HG03521 (cell line): Measurements from ENCODE around the gene MRGPRX3.
"Not testable (repeated sequence)": the region's sequence is repeated elsewhere in the genome, so short reads cannot be mapped to it uniquely, and the experiment has no call there.

Experiments used
- ATAC-seq: cut with Tn5 transposase; IDR thresholded peaks from one replicate; pipeline ENCODE4 v1.9.1; 2021; ENCODE audit warnings: mild to moderate bottlenecking, moderate library complexity; ENCODE audit not compliant: unreplicated experiment

MRGPRX3 gene

GRCh38 chr11:18132341-18132740 lies at the start of gene MRGPRX3:
Gene MRGPRX3, plus strand, starts transcription at chr11:18132571. Its CDS starts 4,632 bp downstream, at chr11:18137203.
- ATAC-seq: no peak

GRCh38 chr11:18088366-18088765 lies 44.0 kb upstream of the MRGPRX3 start:
- no peak for ATAC-seq

- no peak for ATAC-seq
Measured at GRCh38 chr11:18088966-18089365, 43.4 kb upstream of the MRGPRX3 start.

- no peak for ATAC-seq
Measured at GRCh38 chr11:18091731-18092130, 40.6 kb upstream of the MRGPRX3 start.

DNA sequence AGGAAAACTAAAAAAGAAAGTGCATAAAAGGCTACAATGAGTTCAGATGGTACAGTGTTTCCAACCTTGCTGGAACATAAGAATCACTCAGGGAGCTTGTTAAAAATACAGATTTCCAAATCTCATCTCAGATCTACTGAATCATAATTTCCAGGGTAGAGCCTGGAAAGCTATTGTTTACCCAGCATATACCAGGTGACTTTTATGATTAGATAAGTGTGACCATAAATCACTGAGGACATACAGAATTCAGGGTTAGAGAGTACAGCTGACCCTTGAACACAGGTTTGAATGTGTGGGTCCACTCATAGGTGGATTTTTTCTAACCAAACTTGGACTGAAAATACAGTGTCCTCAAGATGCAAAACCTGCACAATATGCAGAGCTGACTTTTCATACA lies 38.4 kb upstream of the MRGPRX3 start:
- no peak for ATAC-seq

GRCh38 chr11:18100926-18101656 lies 31.3 kb upstream of the MRGPRX3 start:
- ATAC-seq: no peak

DNA sequence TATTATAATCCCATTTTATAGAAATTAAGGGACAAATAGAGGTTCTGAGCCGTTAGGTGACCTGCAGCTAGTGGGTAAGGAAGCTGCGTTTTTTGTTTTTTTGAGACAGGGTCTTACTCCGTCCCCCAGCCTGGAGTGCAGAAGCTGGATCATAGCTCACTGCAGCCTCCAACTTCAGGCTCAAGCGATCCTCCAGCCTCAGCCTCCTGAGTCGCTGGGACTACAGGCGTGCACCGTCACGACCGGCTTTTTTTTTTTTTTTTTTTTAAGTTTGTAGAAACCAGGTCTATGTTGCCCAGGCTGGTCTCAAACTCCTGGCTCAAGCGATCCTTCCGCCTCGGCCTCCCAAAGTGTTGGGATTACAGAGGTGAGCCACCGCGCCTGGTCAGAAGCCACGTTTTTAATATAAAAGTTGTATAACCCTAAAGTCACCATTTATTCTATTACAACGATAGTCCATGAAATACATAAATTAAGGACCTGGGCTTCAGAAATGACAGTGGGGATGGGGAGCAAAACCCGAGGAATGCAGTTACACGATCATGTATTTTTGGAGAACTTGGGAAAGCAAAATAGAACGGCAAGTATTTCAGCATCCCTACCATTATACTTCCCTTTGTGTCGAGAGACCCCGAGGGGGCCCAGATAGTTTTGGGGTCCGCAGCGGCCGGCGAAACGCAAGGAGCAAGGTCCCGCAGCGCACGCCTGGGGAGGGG lies 27.1 kb upstream of the MRGPRX3 start:
- ATAC-seq: no peak

GRCh38 chr11:18105802-18106574 lies 26.4 kb upstream of the MRGPRX3 start, which contains the start of gene SAAL1:
Gene SAAL1, minus strand, starts transcription at chr11:18106082. Its CDS starts 41 bp downstream, at chr11:18106041.
- peak; percentile 97 for ATAC-seq

- ATAC-seq: no peak
Measured at GRCh38 chr11:18106688-18107087, 25.7 kb upstream of the MRGPRX3 start.

DNA sequence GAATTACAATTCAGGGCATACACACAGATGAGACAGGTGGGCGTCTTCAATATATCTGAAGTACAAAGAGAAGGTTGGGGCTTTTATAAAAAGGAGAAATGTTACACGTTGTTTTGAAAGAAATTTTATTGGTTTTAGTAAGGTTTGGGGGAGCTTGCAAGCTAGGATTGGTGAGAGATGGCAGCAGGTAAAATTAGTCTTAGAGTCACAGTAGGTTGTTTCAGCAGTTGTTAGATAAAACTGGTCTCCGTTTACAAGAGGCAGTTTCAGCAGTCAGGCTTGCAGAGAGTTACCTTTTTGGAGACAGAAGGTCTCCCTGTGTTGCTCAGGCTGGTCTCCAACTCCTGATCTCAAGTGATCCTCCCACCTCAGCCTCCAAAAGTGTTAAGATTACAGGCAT lies 24.1 kb upstream of the MRGPRX3 start:
- no peak for ATAC-seq

DNA sequence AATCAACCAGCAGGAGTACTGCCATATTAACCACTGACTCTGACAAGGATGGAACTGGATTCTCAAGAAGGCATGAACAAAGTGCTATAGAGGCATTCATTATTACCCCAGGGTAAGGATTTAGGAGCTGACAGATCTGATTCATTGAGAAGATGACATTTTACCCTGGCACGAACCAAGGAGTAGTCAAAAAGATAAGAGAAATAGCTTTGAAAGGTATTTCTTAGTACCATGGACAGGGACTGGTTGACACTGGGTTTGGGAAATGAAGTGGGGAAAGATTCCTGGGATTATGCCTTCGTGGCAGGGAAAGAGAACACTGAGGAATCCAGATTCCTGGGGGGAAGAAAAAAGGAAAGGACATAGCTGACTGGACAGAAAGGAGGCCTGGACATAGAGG lies 21.4 kb upstream of the MRGPRX3 start:
- no peak for ATAC-seq

DNA sequence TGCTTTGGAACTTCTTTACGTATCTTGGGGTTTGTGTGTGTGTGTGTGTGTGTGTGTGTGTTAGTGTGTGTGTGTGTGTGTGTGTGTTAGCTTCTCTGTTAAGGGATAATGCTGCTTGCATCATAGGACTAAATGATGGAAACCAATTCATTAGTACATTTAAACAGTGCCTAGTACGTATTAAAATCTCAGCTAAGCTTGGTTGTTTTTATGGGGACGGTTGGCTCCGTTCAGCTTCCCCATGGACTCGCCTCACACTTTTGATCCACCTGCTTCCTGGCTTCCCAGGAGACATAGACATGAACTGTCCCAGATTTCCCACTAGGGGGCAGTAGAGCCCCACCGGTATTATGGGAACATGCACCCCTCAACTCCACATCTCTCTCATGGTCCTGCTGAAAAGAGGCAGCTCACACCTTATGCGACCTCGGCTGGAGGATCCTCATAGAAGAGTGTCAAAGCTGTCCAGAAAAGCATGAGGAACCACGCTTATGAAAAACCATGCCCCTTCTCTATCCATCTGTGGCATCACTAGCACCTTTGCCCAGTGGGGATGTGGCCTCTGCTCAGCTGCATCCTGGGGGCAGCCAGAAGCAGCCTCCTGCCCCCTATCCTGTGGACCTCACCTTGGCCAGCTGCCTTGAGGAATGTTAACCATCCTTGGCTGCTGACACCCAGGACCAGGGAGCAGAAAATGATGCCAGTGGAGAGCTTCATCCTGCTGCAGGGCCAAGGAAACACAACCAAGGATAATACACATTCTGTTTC lies 16.8 kb upstream of the MRGPRX3 start:
- peak; percentile 78 for ATAC-seq

DNA sequence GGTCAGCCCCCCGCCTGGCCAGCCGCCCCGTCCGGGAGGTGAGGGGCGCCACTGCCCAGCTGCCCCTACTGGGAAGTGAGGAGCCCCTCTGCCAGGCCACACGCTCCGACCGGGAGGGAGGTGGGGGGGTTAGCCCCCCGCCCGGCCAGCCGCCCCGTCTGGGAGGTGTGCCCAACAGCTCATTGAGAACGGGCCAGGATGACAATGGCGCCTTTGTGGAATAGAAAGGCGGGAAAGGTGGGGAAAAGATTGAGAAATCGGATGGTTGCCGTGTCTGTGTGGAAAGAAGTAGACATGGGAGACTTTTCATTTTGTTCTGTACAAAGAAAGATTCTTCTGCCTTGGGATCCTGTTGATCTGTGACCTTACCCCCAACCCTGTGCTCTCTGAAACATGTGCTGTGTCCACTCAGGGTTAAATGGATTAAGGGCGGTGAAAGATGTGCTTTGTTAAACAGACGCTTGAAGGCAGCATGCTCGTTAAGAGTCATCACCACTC lies 11.0 kb upstream of the MRGPRX3 start:
- not testable (repeated sequence) for ATAC-seq

DNA sequence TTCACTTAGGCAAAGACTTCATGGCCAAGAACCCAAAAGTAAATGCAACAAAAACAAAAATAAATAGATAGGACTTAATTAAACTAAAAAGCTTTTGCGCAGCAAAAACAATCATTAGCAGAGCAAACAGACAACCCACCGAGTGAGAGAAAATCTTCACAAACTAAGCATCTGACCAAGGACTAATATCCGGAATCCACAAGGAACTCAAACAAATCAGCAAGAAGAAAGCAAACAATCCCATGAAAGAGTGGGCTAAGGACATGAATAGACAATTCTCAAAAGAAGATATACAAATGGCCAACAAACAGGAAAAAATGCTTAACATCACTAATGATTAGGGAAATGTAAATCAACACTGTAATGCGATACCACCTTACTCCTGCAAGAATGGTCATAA lies 1.3 kb upstream of the MRGPRX3 start:
- not testable (repeated sequence) for ATAC-seq

DNA sequence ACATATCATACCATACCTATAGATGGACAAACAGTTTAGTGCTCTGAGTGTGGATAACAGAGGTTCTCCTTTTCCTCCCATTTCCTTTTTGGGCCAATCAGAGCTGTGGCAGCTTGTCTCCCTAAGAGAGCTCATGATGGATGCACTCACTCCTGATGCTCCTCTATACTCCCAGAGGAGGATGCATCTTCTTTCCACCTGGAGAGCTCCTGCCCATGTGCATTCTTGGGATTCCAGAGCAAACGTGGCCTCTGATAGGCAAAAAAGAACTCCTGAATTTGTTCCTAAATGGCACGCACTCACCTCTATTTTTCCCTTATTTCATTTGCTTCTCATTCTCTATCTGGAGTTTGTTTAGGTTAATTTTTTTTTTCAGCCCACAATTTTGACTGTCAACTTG lies 2.9 kb downstream of the MRGPRX3 start:
- ATAC-seq: no peak

DNA sequence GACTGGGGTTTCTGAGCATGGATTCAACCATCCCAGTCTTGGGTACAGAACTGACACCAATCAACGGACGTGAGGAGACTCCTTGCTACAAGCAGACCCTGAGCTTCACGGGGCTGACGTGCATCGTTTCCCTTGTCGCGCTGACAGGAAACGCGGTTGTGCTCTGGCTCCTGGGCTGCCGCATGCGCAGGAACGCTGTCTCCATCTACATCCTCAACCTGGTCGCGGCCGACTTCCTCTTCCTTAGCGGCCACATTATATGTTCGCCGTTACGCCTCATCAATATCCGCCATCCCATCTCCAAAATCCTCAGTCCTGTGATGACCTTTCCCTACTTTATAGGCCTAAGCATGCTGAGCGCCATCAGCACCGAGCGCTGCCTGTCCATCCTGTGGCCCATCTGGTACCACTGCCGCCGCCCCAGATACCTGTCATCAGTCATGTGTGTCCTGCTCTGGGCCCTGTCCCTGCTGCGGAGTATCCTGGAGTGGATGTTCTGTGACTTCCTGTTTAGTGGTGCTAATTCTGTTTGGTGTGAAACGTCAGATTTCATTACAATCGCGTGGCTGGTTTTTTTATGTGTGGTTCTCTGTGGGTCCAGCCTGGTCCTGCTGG lies 4.9 kb downstream of the MRGPRX3 start:
- ATAC-seq: no peak

DNA sequence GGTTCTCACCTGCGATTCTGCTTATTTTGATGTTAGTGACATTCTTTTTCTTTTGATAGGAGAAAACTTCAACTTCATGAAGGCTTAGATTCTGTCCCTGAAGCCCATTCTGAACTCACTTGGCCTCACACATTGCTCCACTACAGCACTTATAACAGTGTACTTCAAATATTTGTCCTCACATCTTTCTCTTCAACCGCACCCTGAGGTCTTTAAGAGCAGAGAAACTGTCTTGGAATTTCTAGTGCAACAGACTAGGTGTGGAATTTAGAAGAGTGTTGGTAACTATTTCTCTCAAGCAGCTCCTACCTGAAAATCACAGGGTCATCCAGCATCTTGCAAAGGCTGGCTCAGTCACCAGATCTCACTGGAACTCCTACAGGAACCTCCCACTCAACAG lies 7.8 kb downstream of the MRGPRX3 start:
- no peak for ATAC-seq

DNA sequence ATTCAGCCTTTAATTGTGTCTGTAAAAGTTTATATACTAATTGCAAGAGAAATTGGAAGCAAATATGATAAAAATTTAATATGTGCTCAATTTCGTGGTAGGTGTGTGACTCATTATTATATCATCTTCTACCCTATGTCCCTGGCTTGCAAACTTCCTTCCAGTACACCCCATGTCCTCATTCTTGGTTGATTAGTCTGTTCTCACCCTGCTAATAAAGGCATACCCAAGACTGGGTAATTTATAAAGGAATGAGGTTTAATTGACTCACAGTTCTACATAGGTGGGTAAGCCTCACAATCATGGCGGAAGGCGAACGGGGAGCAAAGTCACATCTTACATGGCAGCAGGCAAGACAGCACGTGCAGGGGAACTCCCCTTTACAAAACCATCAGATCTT lies 11.9 kb downstream of the MRGPRX3 start:
- ATAC-seq: no peak

- no peak for ATAC-seq
Measured at GRCh38 chr11:18145025-18145424, 12.7 kb downstream of the MRGPRX3 start.

GRCh38 chr11:18145837-18146236 lies 13.5 kb downstream of the MRGPRX3 start:
- no peak for ATAC-seq
